RWPE2 (cell line): ENCODE measurements around the gene EEFSEC.
A peak's percentile ranks its signal among the peaks of the same experiment; 100 is the strongest.

Experiments used
- ATAC-seq: fragments of 200-7000 bp; cut with Tn5 transposase; 3 replicates; pipeline ENCODE4 v1.9.1; 2021; ENCODE audit warnings: low read depth
- DNase-seq: peaks from one replicate; pipeline ENCODE4 v3.0.0-alpha.2; 2020; ENCODE audit warnings: low spot score
- H3K27ac ChIP-seq: fragments of 450-650 bp; 2 replicates; pipeline ENCODE4 v1.5.1; 2017; ENCODE audit warnings: mild to moderate bottlenecking; ENCODE audit not compliant: poor library complexity, severe bottlenecking
- H3K27me3 ChIP-seq: fragments of 250-450 bp; sonication (Bioruptor Pico); 2 replicates; pipeline ENCODE4 v1.5.1; 2021; ENCODE audit warnings: mild to moderate bottlenecking, moderate library complexity; ENCODE audit not compliant: insufficient read depth, poor library complexity, severe bottlenecking
- H3K36me3 ChIP-seq: fragments of 250-450 bp; sonication (Bioruptor Pico); 2 replicates; pipeline ENCODE4 v1.5.1; 2020; ENCODE audit warnings: low read depth, mild to moderate bottlenecking, moderate library complexity
- H3K4me1 ChIP-seq: fragments of 250-450 bp; sonication (Bioruptor Pico); 2 replicates; pipeline ENCODE4 v1.5.1; 2021; ENCODE audit warnings: mild to moderate bottlenecking, moderate library complexity; ENCODE audit not compliant: insufficient read depth, poor library complexity, severe bottlenecking
- H3K4me3 ChIP-seq: fragments of 250-450 bp; sonication (Bioruptor Pico); 2 replicates; pipeline ENCODE4 v1.5.1; 2021; ENCODE audit warnings: mild to moderate bottlenecking, moderate library complexity; ENCODE audit not compliant: severe bottlenecking
- H3K9me3 ChIP-seq: fragments of 250-450 bp; sonication (Bioruptor Pico); 2 replicates; pipeline ENCODE4 v1.5.1; 2021; ENCODE audit warnings: mild to moderate bottlenecking, moderate library complexity; ENCODE audit not compliant: severe bottlenecking
- TF ChIP-seq, protein P1 (sequence below): fragments of 450-650 bp; IDR thresholded peaks from one replicate; pipeline ENCODE4 v1.5.1; 2017; ENCODE audit warnings: mild to moderate bottlenecking, moderate library complexity; ENCODE audit not compliant: poor library complexity, severe bottlenecking

The EEFSEC gene

DNA sequence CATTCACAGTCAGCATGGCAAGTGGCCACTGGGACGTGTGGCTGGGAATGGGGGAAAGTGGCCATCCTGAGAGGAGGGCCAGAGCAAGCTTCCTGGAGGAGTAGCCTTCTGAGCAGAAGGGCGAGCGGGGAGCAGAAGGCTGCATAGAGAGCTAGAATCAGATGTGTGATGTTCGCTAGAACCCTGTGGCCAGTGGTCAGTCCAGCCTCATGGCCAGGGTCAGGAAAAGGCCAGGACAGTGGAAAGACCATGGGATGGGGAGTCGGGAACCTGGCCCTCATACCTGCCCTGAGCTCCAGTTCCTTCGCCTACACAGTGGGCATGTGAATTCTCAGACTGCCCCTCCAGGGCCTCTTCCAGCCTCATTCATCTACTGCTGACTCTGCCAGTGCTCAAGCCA is 211.0 kb downstream of the EEFSEC start:
- H3K4me1 ChIP-seq, result no peaks in the 10 kb centered on the region
- H3K27me3 ChIP-seq, result no peaks in the 10 kb centered on the region
- H3K4me3 ChIP-seq, result no peak overlapping the region
- H3K27ac ChIP-seq, result no peak overlapping the region
- ATAC-seq (peak; percentile 14; the same call in 1 of the 3 replicates), DNase-seq (no peak)
- TF ChIP-seq, protein P1, sequence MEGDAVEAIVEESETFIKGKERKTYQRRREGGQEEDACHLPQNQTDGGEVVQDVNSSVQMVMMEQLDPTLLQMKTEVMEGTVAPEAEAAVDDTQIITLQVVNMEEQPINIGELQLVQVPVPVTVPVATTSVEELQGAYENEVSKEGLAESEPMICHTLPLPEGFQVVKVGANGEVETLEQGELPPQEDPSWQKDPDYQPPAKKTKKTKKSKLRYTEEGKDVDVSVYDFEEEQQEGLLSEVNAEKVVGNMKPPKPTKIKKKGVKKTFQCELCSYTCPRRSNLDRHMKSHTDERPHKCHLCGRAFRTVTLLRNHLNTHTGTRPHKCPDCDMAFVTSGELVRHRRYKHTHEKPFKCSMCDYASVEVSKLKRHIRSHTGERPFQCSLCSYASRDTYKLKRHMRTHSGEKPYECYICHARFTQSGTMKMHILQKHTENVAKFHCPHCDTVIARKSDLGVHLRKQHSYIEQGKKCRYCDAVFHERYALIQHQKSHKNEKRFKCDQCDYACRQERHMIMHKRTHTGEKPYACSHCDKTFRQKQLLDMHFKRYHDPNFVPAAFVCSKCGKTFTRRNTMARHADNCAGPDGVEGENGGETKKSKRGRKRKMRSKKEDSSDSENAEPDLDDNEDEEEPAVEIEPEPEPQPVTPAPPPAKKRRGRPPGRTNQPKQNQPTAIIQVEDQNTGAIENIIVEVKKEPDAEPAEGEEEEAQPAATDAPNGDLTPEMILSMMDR, result no peak
- no peaks in the 10 kb centered on the region for H3K36me3 ChIP-seq
- no peaks in the 10 kb centered on the region for H3K9me3 ChIP-seq

DNA sequence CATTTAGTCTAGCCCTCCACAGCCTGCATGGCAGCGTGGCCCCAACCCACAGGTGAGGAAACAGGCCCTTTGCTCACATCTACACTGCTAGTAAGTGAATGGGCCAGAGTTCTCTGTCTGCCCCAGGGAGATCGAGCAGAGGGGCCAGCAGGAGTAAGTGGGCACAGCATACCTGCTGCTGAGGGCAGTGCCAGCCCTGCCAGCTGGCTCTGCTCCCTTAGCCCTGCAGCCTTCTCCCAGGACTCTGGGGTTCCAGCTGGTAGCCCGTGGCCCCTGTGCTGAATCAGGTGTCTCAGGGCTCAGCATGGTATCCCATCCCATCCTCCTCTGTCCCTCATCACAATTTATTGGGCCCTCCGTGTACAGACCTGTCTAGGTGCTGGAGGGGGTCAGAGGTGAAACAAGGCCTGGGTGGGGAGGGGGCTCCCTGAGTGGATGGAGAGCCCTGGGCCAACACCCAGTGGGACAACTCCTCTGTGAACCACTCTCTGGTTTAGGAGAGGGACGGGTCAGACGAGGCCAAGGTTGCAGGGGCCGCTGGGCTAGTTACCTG is 211.6 kb downstream of the EEFSEC start:
- Histone ChIP-seq H3K27ac (no peak overlapping the region), H3K27me3 (no peaks in the 10 kb centered on the region), H3K4me1 (no peaks in the 10 kb centered on the region), H3K4me3 (no peak overlapping the region), H3K9me3 (no peaks in the 10 kb centered on the region), H3K36me3 (no peaks in the 10 kb centered on the region)
- no peak for ATAC-seq
- TF ChIP-seq, protein P1, result no peak
- no peak for DNase-seq

DNA sequence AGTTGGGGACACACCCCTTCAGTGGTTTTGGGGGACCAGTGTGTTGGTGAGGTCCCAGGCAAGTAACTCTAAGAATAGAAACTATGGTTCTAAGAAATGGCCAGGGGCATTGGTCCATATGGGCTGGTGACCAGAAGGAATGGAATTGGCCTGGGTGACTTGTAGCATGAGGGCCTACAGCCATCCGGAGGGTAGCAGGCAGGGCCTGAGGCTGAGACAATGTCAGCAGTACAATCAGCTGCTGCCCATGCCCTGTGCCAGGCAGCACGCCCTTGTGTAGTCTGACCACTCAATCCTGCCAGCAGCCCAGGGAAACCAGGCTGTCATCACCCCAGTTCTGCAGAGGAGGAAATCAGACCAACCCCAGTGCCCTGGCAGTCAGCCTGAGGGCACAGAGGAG is 212.9 kb downstream of the EEFSEC start:
- Histone ChIP-seq H3K27me3 (no peaks in the 10 kb centered on the region), H3K4me3 (no peak overlapping the region), H3K36me3 (no peaks in the 10 kb centered on the region), H3K4me1 (no peaks in the 10 kb centered on the region), H3K9me3 (no peaks in the 10 kb centered on the region), H3K27ac (no peak overlapping the region)
- DNase-seq (no peak), ATAC-seq (no peak)
- TF ChIP-seq, protein P1, result no peak

DNA sequence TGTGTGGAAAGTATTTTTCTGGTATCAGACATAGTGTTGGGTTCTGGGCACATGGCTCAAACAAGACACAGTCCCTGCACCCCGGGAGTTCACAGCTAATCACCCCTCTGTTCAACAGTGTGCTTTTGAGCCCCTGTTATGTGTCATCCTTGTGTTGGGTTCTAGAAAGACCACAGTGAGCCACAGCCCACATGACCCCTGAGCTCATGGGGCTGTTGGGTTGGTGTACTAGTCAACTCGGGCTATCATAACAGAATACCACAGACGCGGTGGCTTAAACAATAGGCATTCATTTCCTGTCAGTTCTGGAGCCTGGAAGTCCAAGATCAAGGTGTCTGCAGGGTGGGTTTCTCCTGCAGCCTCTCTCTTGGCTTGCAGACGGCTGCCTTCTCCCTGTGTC is 213.4 kb downstream of the EEFSEC start:
- ATAC-seq (no peak), DNase-seq (no peak)
- Histone ChIP-seq H3K27ac (no peak overlapping the region), H3K36me3 (no peaks in the 10 kb centered on the region), H3K4me1 (no peaks in the 10 kb centered on the region), H3K27me3 (no peaks in the 10 kb centered on the region), H3K4me3 (no peak overlapping the region), H3K9me3 (no peaks in the 10 kb centered on the region)
- TF ChIP-seq, protein P1, result no peak

DNA sequence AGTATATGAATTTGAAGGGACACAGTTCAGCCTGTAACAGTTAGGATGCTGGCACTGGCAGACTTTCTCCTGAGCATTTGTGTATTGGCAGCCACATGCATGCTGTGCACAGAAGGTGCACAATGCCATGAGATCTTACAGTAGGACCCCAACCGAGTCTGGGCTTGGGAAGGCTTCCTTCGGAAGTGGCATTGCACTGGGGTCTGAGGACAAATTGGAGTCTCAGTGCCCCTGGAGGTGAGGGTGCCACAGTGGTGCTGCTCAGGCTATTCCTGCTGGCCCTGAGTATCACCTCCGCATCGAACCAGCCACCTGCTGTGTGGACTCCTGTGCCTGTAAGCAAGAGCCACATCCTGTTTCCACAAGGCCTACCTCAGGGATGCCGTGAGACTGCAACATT is 213.9 kb downstream of the EEFSEC start:
- TF ChIP-seq, protein P1, result no peak
- Histone ChIP-seq H3K27ac (no peak overlapping the region), H3K4me3 (no peak overlapping the region), H3K36me3 (no peaks in the 10 kb centered on the region), H3K9me3 (no peaks in the 10 kb centered on the region), H3K4me1 (no peaks in the 10 kb centered on the region), H3K27me3 (no peaks in the 10 kb centered on the region)
- ATAC-seq (no peak), DNase-seq (no peak)
